ENCODE data around the gene ELFN2. TPM values are rescaled to one million over a fixed set of nuclear protein-coding genes. Genes with fewer than 3 reads are reported as not detected.

ELFN2 gene
- total RNA-seq, 1 experiment from 2014 or later, result 10.0 TPM

GRCh38 chr22:37418627-37419369 lies 8.5 kb downstream of the ELFN2 start:
- BruUV-seq (replicated peaks), result no TSS peak
- Histone ChIP-seq H3K27ac (ENCODE audit: low read length) (peak overlapping the region; percentile 42; the same call in 1 of the 2 replicates), H3K4me1 (ENCODE audit: insufficient read depth, low read length) (peaks cover 25% of the 10 kb centered on the region), H3K9me2 (replicated peaks; ENCODE audit: low read length) (no peaks in the 10 kb centered on the region), H3K4me2 (ENCODE audit: low read length) (peak overlapping the region; percentile 99), H3K4me3 (ENCODE audit: low read length) (peak overlapping the region; percentile 82), H3K9me3 (ENCODE audit: low read length) (no peaks in the 10 kb centered on the region), H2AFZ (ENCODE audit: low read length) (no peak overlapping the region), H3F3A (ENCODE audit: low read length, unreplicated experiment) (no peaks in the 10 kb centered on the region), H3K79me2 (ENCODE audit: low read length) (peaks cover 95% of the 10 kb centered on the region), H3K36me3 (ENCODE audit: low read depth, low read length) (no peaks in the 10 kb centered on the region), H3K9ac (ENCODE audit: low read length) (peak overlapping the region; percentile 59), H3K27me3 (ENCODE audit: low read length) (no peaks in the 10 kb centered on the region), H4K20me1 (ENCODE audit: low read length) (no peaks in the 10 kb centered on the region)
- intact Hi-C loops (cut with micrococcal nuclease), result no loop called here
- DNase-seq (no peak), ATAC-seq (no peak)
- POLR2A ChIA-PET (ENCODE audit: unreplicated experiment), result no interaction called here
- CTCF ChIA-PET, result no interaction called here
- no peak for TF ChIP-seq EZH2 (IDR thresholded peaks at IDR 0.05; ENCODE audit: low read length, unreplicated experiment)
- TF ChIP-seq EZH2phosphoT487 (IDR thresholded peaks at IDR 0.05; ENCODE audit: borderline replicate concordance, low read length), result no peak
- no peak for TF ChIP-seq CTCF (conservative IDR thresholded peaks at IDR 0.05; ENCODE audit: low read depth, low read length)

- H3K4me2 ChIP-seq (ENCODE audit: low read length), result no peak overlapping the region
- ChIA-PET CTCF (no interaction called here), POLR2A (ENCODE audit: unreplicated experiment) (no interaction called here)
- no peak overlapping the region for H3K4me3 ChIP-seq (ENCODE audit: low read length)
- no peak overlapping the region for H3K9ac ChIP-seq (ENCODE audit: low read length)
- intact Hi-C loops (cut with micrococcal nuclease), result no loop called here
- H3K79me2 ChIP-seq (ENCODE audit: low read length), result peaks cover 91% of the 10 kb centered on the region
- TF ChIP-seq CTCF (conservative IDR thresholded peaks at IDR 0.05; ENCODE audit: low read depth, low read length), result no peak
- no peak for TF ChIP-seq EZH2phosphoT487 (IDR thresholded peaks at IDR 0.05; ENCODE audit: borderline replicate concordance, low read length)
- no peak for TF ChIP-seq EZH2 (IDR thresholded peaks at IDR 0.05; ENCODE audit: low read length, unreplicated experiment)
- no peaks in the 10 kb centered on the region for H3K9me3 ChIP-seq (ENCODE audit: low read length)
- no peaks in the 10 kb centered on the region for H3K9me2 ChIP-seq (replicated peaks; ENCODE audit: low read length)
- DNase-seq (no peak), ATAC-seq (no peak)
- peaks cover 3% of the 10 kb centered on the region for H3F3A ChIP-seq (ENCODE audit: low read length, unreplicated experiment)
- H3K27me3 ChIP-seq (ENCODE audit: low read length), result no peaks in the 10 kb centered on the region
- H2AFZ ChIP-seq (ENCODE audit: low read length), result no peak overlapping the region
- no peaks in the 10 kb centered on the region for H4K20me1 ChIP-seq (ENCODE audit: low read length)
- H3K27ac ChIP-seq (ENCODE audit: low read length), result no peak overlapping the region
- H3K4me1 ChIP-seq (ENCODE audit: insufficient read depth, low read length), result peaks cover 35% of the 10 kb centered on the region
- BruUV-seq (replicated peaks), result no TSS peak
- H3K36me3 ChIP-seq (ENCODE audit: low read depth, low read length), result no peaks in the 10 kb centered on the region
Measured at GRCh38 chr22:37417677-37418348, 9.5 kb downstream of the ELFN2 start.

GRCh38 chr22:37417264-37417663 lies 10.0 kb downstream of the ELFN2 start:
- ChIA-PET POLR2A (ENCODE audit: unreplicated experiment) (no interaction called here), CTCF (no interaction called here)
- H3K9ac ChIP-seq (ENCODE audit: low read length), result no peak overlapping the region
- H3K4me2 ChIP-seq (ENCODE audit: low read length), result no peak overlapping the region
- DNase-seq, result no peak
- no TSS peak for BruUV-seq (replicated peaks)
- H3K79me2 ChIP-seq (ENCODE audit: low read length), result peaks cover 92% of the 10 kb centered on the region
- peaks cover 40% of the 10 kb centered on the region for H3K4me1 ChIP-seq (ENCODE audit: insufficient read depth, low read length)
- no peak for TF ChIP-seq CTCF (conservative IDR thresholded peaks at IDR 0.05; ENCODE audit: low read depth, low read length)
- TF ChIP-seq EZH2phosphoT487 (IDR thresholded peaks at IDR 0.05; ENCODE audit: borderline replicate concordance, low read length), result no peak
- no peak for TF ChIP-seq EZH2 (IDR thresholded peaks at IDR 0.05; ENCODE audit: low read length, unreplicated experiment)
- no peak overlapping the region for H2AFZ ChIP-seq (ENCODE audit: low read length)
- peaks cover 3% of the 10 kb centered on the region for H3F3A ChIP-seq (ENCODE audit: low read length, unreplicated experiment)
- ATAC-seq, result no peak
- H3K9me2 ChIP-seq (replicated peaks; ENCODE audit: low read length), result no peaks in the 10 kb centered on the region
- intact Hi-C loops (cut with micrococcal nuclease), result no loop called here
- no peak overlapping the region for H3K4me3 ChIP-seq (ENCODE audit: low read length)
- no peaks in the 10 kb centered on the region for H3K9me3 ChIP-seq (ENCODE audit: low read length)
- H3K36me3 ChIP-seq (ENCODE audit: low read depth, low read length), result no peaks in the 10 kb centered on the region
- no peaks in the 10 kb centered on the region for H3K27me3 ChIP-seq (ENCODE audit: low read length)
- no peak overlapping the region for H3K27ac ChIP-seq (ENCODE audit: low read length)
- no peaks in the 10 kb centered on the region for H4K20me1 ChIP-seq (ENCODE audit: low read length)
